Measurements from ENCODE around the gene NCBP2L.

Gene NCBP2L

GRCh38 chrX:107752043-107752442 lies 25.5 kb upstream of the NCBP2L start:
- no peak for TF ChIP-seq CTCF (conservative IDR thresholded peaks at IDR 0.05; ENCODE audit: low read depth, low read length)
- DNase-seq (ENCODE audit: low read depth), result no peak

DNA sequence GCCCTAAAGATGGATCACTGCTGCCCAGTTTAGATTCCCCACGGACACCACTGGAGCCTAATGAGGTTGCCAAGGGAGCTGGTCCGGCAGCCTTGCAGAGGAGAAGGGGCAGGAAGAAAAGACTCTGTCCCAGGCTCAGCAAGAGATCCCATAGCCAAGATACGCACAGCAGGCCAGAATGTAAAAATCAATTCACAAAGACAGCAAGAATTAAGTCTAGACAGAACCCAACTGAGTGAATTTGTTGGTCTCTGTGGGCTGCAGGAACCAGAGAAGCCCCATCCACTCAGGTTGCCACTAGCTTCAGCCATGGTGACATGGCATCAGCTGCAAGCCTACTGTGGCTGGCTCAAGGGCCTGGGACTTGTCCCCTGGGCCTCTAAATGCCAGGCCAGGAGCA lies 24.8 kb upstream of the NCBP2L start:
- no peak for DNase-seq (ENCODE audit: low read depth)
- H3K4me3 ChIP-seq (ENCODE audit: low read length), result no peak overlapping the region
- TF ChIP-seq CTCF (conservative IDR thresholded peaks at IDR 0.05; ENCODE audit: low read depth, low read length), result no peak

More at GRCh38 chrX:107752043-107752442, 25.5 kb upstream of the NCBP2L start:
- no peak overlapping the region for H3K4me3 ChIP-seq (ENCODE audit: low read length)

GRCh38 chrX:107753187-107753586 lies 24.3 kb upstream of the NCBP2L start:
- no peak for DNase-seq (ENCODE audit: low read depth)
- no peak for TF ChIP-seq CTCF (conservative IDR thresholded peaks at IDR 0.05; ENCODE audit: low read depth, low read length)

DNA sequence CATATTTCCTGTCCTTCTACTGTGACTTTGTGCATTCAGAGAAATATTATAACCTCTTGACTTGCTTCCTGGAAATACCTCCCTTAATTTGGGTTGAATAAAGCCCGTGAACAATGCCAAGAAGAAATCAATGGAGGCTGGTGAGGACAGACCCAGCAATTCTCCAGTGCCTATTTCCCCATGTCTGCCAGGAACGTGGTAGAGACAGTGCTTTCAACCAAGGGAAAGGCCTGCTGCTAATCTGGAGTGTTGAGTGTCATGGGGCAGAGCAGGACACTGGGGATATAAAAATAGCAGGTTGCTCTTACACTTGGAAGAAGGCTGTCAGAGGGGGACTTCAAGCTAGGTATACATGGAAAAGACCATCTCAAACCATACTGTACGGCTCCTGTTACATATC lies 21.8 kb upstream of the NCBP2L start:
- DNase-seq (ENCODE audit: low read depth), result no peak
- H3K4me3 ChIP-seq (ENCODE audit: low read length), result no peak overlapping the region
- no peak for TF ChIP-seq CTCF (conservative IDR thresholded peaks at IDR 0.05; ENCODE audit: low read depth, low read length)

More at GRCh38 chrX:107753187-107753586, 24.3 kb upstream of the NCBP2L start:
- H3K4me3 ChIP-seq (ENCODE audit: low read length), result no peak overlapping the region

- DNase-seq (ENCODE audit: low read depth), result no peak
- no peak overlapping the region for H3K4me3 ChIP-seq (ENCODE audit: low read length)
- no peak for TF ChIP-seq CTCF (conservative IDR thresholded peaks at IDR 0.05; ENCODE audit: low read depth, low read length)
Measured at GRCh38 chrX:107758231-107758766, 19.2 kb upstream of the NCBP2L start.

- no peak for TF ChIP-seq CTCF (conservative IDR thresholded peaks at IDR 0.05; ENCODE audit: low read depth, low read length)
- no peak for DNase-seq (ENCODE audit: low read depth)
- no peak overlapping the region for H3K4me3 ChIP-seq (ENCODE audit: low read length)
Measured at GRCh38 chrX:107760304-107761077, 17.0 kb upstream of the NCBP2L start.

DNA sequence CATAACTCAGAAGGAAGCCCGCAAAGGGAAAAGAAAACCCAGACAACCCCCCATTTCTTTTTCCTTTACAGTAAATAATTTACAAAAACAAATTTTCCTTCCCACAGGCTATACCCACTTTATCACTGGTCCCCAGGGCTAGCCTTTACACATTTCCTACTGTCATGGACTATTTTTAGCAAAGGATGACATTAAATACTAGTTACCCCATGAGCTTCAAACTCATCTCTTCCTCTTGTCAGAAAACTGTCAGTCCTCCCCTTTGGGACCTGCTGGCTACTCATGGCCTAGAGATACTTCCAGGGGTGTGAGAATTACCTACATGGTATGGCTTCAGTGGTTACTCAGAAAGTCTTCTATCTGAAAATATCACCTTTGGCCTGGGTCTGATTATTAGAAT lies 13.9 kb upstream of the NCBP2L start:
- DNase-seq (ENCODE audit: low read depth), result no peak
- TF ChIP-seq CTCF (conservative IDR thresholded peaks at IDR 0.05; ENCODE audit: low read depth, low read length), result no peak
- no peak overlapping the region for H3K4me3 ChIP-seq (ENCODE audit: low read length)
